K562 treated with DMSO at 1 percent for 48 hours (cell line): ENCODE measurements around the gene LCE6A. TPM values are rescaled to one million over a fixed set of nuclear protein-coding genes. Genes with fewer than 3 reads are reported as not detected.

Experiments
- total RNA-seq: library from RNA; unstranded; fragments of 300-600 nt; gene quantifications from 2 replicates; pipeline ENCODE4 v1.2.3, GENCODE V29; 2022; ENCODE audit warnings: low replicate concordance; ENCODE audit errors: extremely low read depth

The LCE6A gene
- not detected in 2 replicates for total RNA-seq

DNA sequence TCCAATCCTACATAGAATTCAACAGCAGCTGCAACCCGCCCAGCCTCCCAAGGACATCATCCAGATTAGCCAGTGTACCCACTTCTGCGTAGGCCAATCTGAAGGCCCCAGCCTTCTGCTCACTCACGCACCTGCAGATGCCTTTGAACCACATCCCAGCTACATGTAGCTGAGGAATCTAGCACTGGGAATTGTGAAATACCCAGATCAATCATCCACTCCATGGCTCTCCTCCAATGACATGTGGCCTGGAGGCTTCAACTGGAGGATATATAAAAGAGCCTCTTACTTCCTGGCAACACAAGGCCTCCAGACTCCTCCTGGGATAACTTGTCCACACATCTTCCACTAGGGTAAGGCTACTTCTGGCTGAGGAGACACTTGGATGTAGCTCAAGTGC, at the start of gene LCE6A:
TSS of gene LCE6A (plus strand) at position 301 of the 400 bp plus-strand sequence. CDS start 665 bp downstream, outside the sequence.

GRCh38 chr1:152796421-152796820, 46.2 kb upstream of the LCE6A start, which contains the start of gene LCE1D:
Gene LCE1D (plus strand): TSS chr1:152796721. CDS start chr1:152797795, 1,074 bp downstream.

GRCh38 chr1:152806576-152806975, 36.1 kb upstream of the LCE6A start, which contains the start of gene LCE1C:
Gene LCE1C (minus strand): TSS chr1:152806651. CDS start chr1:152805478, 1,173 bp downstream.

DNA sequence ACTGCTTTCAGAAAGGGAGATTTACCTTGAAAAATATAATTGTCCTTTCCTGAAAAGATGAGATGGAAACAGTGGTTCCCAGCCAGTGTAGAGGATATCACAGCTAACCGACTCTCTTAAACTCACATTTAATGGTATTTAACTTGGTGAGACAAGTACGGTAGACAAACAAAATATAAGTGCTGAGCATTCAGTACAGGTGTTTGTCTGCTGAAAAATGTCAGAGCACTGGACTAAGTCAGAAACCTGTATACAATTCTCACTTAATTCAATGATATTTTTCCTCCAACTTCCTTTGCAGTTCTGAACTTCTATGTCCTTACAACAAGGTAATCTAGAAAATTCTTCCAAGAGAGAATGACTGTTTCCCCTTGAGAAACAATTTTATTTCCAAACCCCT, 31.0 kb upstream of the LCE6A start, which contains the start of gene LCE1B:
TSS of gene LCE1B (plus strand) at position 301 of the 400 bp plus-strand sequence. CDS start 476 bp downstream, outside the sequence.

DNA sequence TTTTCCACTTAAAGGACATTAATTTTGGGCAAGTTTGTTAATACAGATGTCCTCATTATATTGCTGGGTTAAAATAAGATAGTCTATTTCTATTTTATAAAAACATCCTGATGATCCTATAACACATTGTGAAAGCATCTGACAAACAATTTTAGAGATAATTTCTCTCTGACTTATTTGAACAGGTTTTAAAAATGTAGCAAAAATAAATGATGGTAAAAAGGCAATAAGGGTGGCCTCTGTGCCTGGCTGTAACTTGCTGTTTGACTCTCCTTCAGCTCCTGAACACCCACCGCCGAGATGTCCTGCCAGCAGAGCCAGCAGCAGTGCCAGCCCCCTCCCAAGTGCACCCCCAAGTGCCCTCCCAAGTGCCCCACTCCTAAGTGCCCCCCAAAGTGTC, 15.5 kb upstream of the LCE6A start, which contains the start of gene LCE1A:
TSS of gene LCE1A (plus strand) at position 301 of the 400 bp plus-strand sequence. CDS start at position 301, 0 bp downstream.

GRCh38 chr1:152859696-152860095, 17.0 kb downstream of the LCE6A start, which contains the start of gene LCE7A:
Gene LCE7A (plus strand): TSS chr1:152859996. CDS start chr1:152860698, 702 bp downstream.

DNA sequence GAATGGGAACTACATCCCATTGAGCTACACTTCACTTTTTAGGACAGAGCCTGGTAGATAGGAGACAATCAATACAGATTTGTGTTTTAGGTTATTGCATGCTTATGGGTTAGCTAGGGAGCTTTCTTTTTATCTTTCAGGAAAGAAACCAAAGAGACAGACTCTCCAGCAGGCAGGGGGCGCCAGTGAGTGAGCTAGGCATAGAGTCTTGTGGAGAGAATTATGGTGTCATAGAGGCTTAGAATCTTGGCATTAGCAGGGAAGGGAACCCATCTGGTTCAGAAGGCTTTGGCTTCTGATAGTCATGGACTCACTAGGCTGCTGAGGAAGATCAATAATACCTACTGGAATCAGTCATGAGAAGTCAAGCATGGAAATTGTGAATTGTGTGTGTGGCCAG, 35.4 kb downstream of the LCE6A start, which contains the start of gene SMCP:
TSS of gene SMCP (plus strand) at position 281 of the 400 bp plus-strand sequence. CDS start 6,101 bp downstream, outside the sequence.

Other genes starting within 250 kb of the LCE6A start
- gene LCE3C, start 242.6 kb upstream of the LCE6A start, total RNA-seq: not detected in 2 replicates
- gene LCE3B, start 229.0 kb upstream of the LCE6A start, total RNA-seq: not detected in 2 replicates
- gene LCE3A, start 219.8 kb upstream of the LCE6A start, total RNA-seq: not detected in 2 replicates
- gene LCE2D, start 179.5 kb upstream of the LCE6A start, total RNA-seq: not detected in 2 replicates
- not detected in 2 replicates for gene LCE2C, start 167.6 kb upstream of the LCE6A start, total RNA-seq
- not detected in 2 replicates for gene LCE2B, start 156.7 kb upstream of the LCE6A start, total RNA-seq
- not detected in 2 replicates for gene LCE2A, start 144.5 kb upstream of the LCE6A start, total RNA-seq
- gene LCE4A, start 134.7 kb upstream of the LCE6A start, total RNA-seq: not detected in 2 replicates
- not detected in 2 replicates for gene KPRP, start 84.8 kb upstream of the LCE6A start, total RNA-seq
- gene LCE1F, start 67.7 kb upstream of the LCE6A start, total RNA-seq: not detected in 2 replicates
- gene LCE1E, start 56.6 kb upstream of the LCE6A start, total RNA-seq: not detected in 2 replicates
- gene LCE1D, start 46.1 kb upstream of the LCE6A start, total RNA-seq: not detected in 2 replicates
- gene LCE1C, start 36.2 kb upstream of the LCE6A start, total RNA-seq: not detected in 2 replicates
- not detected in 2 replicates for gene LCE1B, start 30.9 kb upstream of the LCE6A start, total RNA-seq
- gene LCE1A, start 15.4 kb upstream of the LCE6A start, total RNA-seq: not detected in 2 replicates
- not detected in 2 replicates for gene LCE7A, start 17.1 kb downstream of the LCE6A start, total RNA-seq
- not detected in 2 replicates for gene SMCP, start 35.5 kb downstream of the LCE6A start, total RNA-seq
- gene IVL, start 65.7 kb downstream of the LCE6A start, total RNA-seq: not detected in 2 replicates
- not detected in 2 replicates for gene SPRR5, start 104.3 kb downstream of the LCE6A start, total RNA-seq
- not detected in 2 replicates for gene SPRR4, start 127.8 kb downstream of the LCE6A start, total RNA-seq
- gene SPRR1A, start 141.2 kb downstream of the LCE6A start, total RNA-seq: not detected in 2 replicates
- gene SPRR3, start 158.9 kb downstream of the LCE6A start, total RNA-seq: not detected in 2 replicates
- gene SPRR1B, start 188.3 kb downstream of the LCE6A start, total RNA-seq: not detected in 2 replicates
- gene SPRR2D, start 198.3 kb downstream of the LCE6A start, total RNA-seq: not detected in 2 replicates
- not detected in 2 replicates for gene SPRR2A, start 214.7 kb downstream of the LCE6A start, total RNA-seq
- gene SPRR2B, start 228.8 kb downstream of the LCE6A start, total RNA-seq: not detected in 2 replicates